Activated CD8-positive, alpha-beta memory T cell treated with anti-CD3 and anti-CD28 coated beads, Interleukin-2, amount 50 U/mL, for 24 hours (primary cell): ENCODE data around the gene TMOD2.
"Not testable (repeated sequence)": the region's sequence is repeated elsewhere in the genome, so short reads cannot be mapped to it uniquely, and the experiment has no call there.

Experiments used
- DNase-seq: peaks from one replicate; pipeline ENCODE4 v3.0.0-alpha.2; 2020; ENCODE audit errors: extremely low read depth

The TMOD2 gene

DNA sequence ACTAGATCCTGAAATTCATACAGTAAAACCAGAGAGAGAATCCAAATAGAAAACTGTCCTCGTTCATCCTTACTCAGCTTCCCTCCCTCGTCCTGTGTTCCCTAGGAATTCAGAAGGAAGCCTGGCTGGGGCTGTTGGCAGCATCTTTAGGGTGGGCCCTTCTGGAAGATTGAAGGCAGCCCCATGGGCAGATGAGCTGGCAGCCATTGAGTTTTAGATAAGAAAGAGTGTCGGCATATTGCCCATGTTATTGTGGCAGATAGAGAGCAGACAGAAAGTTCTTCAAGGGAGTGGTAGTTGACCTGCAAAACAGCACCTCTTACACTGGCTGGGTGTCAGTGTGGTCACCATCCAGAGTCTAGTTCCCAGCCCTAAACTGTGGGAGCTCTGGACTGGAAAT, 23.5 kb downstream of the TMOD2 start:
- DNase-seq, result no peak

DNA sequence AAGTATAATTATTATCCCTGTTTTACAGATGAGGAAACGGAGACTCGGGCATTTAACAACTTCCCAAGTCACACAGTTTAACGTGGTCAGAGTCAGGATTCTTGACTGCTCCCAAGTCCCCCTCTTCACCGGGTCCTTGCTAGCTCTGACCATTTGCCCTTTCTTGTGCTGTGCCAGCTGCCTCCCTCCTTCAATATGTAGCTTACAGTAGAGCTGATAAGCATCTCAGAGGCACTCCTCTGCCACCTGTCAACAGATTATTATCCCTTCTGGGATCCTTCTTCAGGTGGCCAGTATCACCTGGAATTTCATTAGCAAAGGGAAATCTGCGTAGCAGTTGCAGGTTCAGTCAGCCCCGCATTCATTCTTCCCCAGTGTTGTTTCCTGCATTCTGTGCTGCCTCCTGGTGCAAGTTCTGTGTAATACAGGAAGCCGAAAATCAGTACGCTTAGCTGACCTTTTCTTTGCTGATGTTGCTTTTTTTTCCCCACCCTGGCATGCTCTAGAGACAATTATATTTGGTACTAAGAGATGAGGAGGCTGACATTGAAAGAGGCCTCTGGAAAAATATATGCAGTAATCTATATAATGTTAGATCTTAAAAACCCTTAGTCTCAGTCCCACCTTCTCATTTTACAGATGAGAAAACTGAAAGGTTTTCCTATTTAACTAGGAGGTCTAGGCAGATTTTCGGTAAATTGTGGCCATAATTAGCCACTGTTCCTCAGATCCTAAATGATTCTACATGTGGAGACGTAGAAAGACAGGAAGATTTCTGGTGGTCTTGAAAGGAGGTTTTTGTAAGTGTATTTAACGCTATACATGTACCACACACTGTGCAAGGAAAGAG, 24.8 kb downstream of the TMOD2 start:
- DNase-seq, result peak; percentile 7

DNA sequence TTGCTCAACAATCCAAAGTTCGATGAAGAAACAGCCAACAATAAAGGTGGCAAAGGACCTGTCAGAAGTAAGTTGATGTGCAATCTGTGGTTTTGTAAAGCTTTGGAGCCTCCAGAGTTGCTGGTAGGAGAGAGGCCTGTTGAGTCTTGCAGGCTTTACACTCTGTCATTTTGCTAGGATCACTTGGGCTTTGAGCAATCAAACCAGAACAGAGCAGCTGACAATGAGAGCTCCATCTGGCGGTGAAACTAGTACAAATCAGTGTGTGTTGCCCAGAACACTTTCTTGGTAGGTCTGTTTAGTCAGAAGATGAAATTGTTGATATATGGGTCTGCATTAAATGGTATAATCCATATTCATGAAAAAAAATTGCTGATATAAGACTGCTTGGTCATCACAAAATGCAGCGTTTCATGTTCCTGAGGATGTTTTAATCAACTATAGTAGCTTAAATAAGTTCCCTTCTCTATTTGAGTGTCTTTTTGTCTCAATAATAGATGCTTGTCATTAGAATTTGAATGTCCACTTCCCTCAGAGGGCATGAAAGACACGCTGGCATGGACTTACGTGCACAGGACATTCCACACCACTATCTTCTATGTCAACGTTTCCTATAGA, 25.7 kb downstream of the TMOD2 start:
- peak; percentile 15 for DNase-seq

GRCh38 chr15:51780636-51781035, 29.2 kb downstream of the TMOD2 start:
- DNase-seq, result no peak

DNA sequence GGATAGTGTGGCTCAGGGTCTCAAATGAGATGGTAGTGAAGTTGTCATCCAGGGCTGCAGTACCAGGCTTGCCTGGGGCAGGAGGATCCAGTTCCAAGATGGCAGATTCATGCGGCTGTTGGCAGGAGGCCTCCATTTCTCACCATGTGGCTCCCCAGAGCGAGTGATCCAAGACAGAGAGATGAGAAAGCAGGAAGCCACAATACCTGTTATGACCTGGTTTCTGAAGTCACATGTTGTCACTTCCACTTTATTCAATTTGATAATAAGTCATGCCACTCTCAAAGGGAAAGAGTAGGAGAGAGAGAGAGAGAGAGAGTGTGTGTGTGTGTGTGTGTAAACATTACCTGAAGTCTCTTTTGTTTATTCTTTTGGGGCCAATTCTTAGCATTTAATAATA, 30.1 kb downstream of the TMOD2 start:
- no peak for DNase-seq

DNA sequence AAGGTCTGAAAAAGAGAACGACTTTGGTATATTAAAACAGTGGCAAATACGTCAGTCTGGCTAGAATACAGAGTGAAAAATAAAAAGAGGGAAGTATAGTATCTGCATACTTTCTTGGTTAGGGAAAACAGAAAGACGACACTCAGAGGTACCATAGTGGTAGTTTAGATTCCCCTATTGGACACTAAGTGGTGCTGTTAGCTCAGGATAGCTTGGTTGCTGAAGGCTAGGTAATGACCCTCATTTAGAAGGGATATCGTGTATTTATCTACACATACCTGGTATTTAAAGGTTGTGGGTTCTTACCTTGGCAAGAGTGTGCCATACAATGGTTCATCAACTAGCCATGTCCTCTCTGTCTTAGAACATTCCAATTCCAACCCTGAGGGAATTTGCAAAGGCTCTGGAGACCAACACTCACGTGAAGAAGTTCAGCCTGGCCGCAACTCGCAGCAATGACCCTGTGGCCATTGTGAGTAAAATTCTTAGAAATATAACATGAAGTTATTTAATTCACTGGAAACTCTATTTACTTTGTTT, 31.0 kb downstream of the TMOD2 start:
- DNase-seq, result no peak

- no peak for DNase-seq
These were observed 32.6 kb downstream of the TMOD2 start for GRCh38 chr15:51783967-51784366.

DNA sequence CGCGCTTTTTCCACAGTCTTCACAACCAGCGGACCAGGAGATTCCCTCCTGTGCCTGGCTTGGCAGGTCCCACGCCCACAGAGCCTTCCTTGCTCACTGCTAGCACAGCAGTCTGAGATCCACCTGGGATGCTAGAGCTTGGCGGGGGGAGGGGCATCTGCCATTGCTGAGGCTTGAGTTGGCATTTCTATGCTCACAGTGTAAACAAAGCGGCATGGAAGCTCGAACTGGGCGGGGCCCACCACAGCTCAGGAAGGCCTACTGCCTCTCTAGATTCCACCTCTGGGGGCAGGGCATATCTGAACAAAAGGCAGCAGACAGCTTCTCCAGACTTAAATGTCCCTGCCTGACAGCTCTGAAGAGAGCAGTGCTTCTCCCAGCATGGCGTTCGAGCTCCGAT, 35.7 kb downstream of the TMOD2 start:
- DNase-seq, result not testable (repeated sequence)

- DNase-seq, result not testable (repeated sequence)
These were observed 41.1 kb downstream of the TMOD2 start for GRCh38 chr15:51792474-51792873.

DNA sequence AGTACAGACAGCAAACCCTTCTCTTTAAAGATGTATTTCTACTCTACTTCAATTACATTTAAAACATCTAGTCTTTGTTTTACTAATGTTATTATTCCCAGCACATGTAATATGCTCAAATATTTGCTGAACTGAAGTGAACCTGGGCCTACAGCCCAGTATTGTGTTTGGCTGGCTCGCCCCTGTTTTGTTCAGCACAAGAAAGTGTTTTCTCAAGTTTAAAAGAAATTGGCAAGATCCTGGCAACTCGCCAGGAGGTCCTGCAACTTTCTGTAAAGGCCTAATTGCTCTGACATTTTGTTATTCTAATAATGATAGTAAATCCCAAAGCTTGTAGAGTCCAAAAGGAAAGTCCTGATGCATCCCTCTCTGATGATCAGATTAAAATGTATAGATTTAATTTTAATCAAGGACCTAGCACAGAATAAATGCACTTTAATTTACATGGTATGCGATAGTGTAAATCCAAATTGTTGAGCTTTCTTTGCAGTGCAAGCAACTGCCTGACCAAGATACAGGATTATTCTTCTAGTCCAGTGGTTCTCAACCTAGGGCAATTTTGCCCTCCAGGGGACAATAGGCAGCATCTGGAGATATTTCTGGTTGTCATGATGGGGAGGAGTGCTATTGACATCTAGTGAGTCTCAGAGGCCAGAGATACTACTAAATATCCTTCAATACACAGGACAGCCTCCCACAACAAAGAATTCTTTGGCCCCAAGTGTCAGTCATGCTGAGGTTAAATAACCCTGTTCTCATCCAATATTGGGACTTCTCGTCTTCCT, 42.3 kb downstream of the TMOD2 start:
- DNase-seq, result no peak

DNA sequence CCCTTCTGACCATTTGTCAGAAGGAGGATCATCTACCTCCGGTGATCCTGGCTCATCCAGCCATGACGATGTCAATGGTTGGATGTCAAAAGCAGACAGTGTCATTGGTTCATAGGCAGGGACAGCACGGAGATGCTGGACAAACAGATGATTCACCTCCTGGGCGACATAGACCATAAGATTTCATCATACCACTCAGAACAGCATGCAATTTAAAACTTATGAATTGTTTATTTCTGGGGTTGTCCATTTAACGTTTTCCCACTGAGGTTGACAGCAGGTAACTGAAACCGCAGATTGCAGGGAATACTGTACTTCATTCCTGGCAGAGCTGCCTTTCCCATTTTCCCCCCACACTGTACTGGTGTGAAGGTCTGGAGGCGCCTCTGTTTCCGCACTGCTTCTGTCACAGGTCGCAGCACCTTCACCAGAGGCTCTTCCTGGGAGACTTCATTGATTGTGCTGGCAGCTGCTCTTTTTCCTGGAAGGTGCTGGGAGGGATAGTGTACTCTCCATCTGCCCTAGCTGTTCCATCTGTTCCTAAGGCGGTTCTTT, 45.5 kb downstream of the TMOD2 start:
- no peak for DNase-seq

DNA sequence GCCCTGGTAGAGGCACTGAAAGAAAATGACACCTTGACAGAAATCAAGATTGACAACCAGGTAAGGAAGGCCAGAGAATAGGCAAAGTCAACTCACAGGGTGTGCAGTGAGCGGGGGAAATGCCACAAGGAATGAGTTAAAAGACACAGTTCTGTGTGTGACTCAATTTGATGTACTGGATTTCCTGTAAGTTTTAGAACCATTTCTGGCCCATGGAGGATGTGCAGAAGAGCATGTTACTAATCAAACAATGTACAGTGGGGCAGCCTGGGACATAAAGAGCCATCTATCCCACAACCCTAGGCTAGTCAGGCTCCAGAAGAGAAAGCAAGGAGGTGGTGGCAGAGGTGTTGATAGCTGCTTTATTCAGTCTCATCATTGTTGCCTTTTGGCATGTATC, 46.9 kb downstream of the TMOD2 start:
- no peak for DNase-seq

DNA sequence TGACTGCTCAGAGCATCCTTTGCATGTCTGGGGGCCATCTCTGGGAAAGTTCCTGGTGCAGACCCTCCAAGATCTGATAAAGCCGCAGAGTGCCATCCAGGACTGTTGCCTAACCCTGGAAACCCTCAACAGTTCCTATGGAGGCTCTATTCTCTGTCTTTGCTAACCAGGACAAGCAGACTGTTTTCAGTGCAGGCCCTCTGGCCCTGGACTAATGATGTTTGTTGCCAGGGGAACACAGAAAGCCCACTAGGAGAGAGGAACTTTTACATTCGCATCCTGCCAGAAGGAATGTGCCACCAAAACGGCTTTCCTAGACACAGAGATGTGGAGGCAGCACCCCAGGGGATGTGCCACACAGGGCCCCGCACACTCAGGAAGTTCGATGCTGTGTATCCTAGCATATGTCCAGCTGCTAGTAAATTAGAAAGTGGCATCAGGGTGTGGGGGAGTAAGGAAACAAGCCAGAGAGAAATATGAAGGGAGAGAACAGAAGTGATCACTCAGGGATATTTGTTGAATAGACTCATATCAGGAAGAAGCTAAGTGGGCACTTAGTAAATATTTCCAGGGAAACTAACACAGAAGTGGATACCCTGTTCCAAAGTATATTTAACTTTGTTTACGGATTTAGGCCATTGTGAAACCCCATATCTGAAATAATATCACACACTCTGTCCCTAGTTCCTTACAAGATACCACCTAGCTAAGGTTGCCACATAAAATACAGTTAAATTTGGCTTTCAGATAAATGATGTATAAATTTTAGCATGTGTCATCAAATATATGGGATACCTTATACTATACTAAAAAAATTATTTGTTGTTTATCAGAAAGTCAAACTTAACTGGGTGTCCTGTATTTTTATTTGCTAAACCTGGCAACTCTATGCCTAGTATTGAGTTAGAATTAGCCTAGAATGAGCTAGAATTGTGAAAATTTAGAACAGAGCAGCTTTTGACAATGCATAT, 48.2 kb downstream of the TMOD2 start:
- DNase-seq, result no peak

- no peak for DNase-seq
These were observed 50.0 kb downstream of the TMOD2 start for GRCh38 chr15:51801391-51801835.

GRCh38 chr15:51802593-51802992, 51.2 kb downstream of the TMOD2 start:
- no peak for DNase-seq

GRCh38 chr15:51803965-51804364, 52.6 kb downstream of the TMOD2 start:
- DNase-seq, result no peak

DNA sequence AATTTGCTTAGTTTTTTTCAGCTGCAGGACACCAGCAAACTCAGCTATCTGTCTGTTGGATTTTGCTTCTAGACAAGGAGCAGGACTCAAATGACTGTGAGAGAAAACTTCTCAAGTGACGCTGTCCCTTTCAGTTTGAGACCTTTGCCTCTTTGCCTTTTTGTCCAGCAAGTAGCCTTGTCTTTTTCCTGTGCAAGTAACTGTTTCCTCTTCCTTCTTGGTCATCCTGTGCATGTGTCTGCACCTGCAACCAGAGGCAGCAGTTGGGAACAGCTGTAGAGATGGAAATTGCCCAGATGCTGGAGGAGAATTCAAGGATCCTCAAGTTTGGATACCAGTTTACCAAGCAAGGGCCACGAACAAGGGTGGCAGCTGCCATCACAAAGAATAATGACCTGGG, 54.7 kb downstream of the TMOD2 start:
- DNase-seq, result no peak

GRCh38 chr15:51809457-51809856, 58.1 kb downstream of the TMOD2 start:
- DNase-seq, result no peak

DNA sequence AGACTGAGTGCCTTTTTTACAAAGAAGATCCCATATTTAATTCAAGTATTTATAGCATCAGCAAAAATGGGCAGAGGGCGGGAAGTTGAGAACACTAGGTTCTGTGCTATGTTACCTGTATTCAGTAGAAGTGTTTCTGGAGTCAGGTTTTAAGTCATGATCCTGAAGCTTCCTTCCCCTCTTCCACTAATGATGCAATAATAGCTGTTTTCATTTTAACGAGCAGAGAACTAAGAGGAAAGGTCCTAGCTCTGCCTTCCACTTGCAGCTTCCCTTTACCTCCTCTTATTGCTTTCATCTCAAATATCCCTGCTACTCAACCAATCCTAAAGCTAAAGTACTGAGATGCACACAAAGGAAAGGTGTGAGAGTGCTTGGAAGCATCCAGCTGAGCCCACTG, 61.2 kb downstream of the TMOD2 start:
- DNase-seq, result no peak

GRCh38 chr15:51814606-51815005, 63.2 kb downstream of the TMOD2 start:
- no peak for DNase-seq

DNA sequence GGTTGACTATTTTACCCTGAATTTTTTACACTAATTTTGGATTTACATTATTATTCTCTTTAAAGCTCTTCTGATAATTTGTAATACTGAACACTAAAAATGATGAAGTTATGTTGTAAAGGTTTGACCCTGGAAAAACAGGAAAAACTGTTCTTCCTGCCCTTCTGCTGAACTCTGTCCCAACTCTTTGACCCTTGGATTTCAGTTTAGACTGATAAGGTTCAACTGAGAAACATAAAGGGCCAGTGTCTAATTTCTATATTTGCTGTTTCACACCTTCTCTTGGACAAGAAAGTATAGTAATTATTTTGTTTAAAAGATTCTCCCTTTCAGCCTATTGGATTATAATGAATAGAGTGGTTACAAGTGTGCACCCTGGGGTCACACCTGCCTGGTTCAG, 65.2 kb downstream of the TMOD2 start:
- DNase-seq, result no peak
